Panc1 (cell line): ENCODE data around the gene CABCOCO1. TPM values are rescaled to one million over a fixed set of nuclear protein-coding genes. Genes with fewer than 3 reads are reported as not detected.
"Not testable (repeated sequence)": the region's sequence is repeated elsewhere in the genome, so short reads cannot be mapped to it uniquely, and the experiment has no call there.

Source experiments
- ATAC-seq: fragments of 200-7000 bp; cut with Tn5 transposase; 2 replicates; pipeline ENCODE4 v1.9.1; 2020; ENCODE audit warnings: mild to moderate bottlenecking, moderate library complexity
- BruUV-seq: library from RNA; stranded (reverse); fragments of 400-500 nt; replicated peaks from 2 replicates; lab custom pipeline; 2021; lab: Mats Ljungman, UMichigan
- CTCF ChIA-PET: fragments of 300-600 bp; sonication (Branson Sonifier 250); formaldehyde crosslinking; loops from one replicate; lab custom pipeline; 2022; ENCODE audit warnings: antibody characterized with exemption; lab: Charles Lee
- POLR2A ChIA-PET: fragments of 300-600 bp; sonication (Branson Sonifier 250); formaldehyde crosslinking; loops from one replicate; lab custom pipeline; 2022; ENCODE audit warnings: antibody characterized with exemption; lab: Charles Lee
- DNase-seq: peaks from one replicate; pipeline ENCODE4 v3.0.0-alpha.2; 2010; ENCODE audit warnings: low read depth, low spot score
- H3K27ac ChIP-seq: 2 replicates; pipeline ENCODE4 v1.5.1; 2011; ENCODE audit warnings: mild to moderate bottlenecking, low read length, inconsistent platforms
- H3K27me3 ChIP-seq: fragments of 200-500 bp; sonication (Bioruptor generic); 2 replicates; pipeline ENCODE4 v1.6.0; 2014; ENCODE audit warnings: low read length, inconsistent platforms; ENCODE audit not compliant: control insufficient read depth, insufficient read depth
- H3K36me3 ChIP-seq: fragments of 200-500 bp; sonication (Bioruptor generic); 2 replicates; pipeline ENCODE4 v1.5.1; 2014; ENCODE audit warnings: inconsistent platforms, mild to moderate bottlenecking, low read length, moderate library complexity; ENCODE audit not compliant: control insufficient read depth, insufficient read depth
- H3K4me1 ChIP-seq: 2 replicates; pipeline ENCODE4 v1.5.1; 2011; ENCODE audit warnings: inconsistent platforms, mild to moderate bottlenecking, low read length, moderate library complexity; ENCODE audit not compliant: control insufficient read depth, insufficient read depth
- H3K4me3 ChIP-seq, 2 experiments: 2 replicates each; pipeline ENCODE4 v1.5.1; 2011 to 2012; ENCODE audit warnings: low read depth in 2 of 2, low read length in 2 of 2, mild to moderate bottlenecking in 2 of 2, inconsistent platforms in 1 of 2, moderate library complexity in 1 of 2
- H3K9me3 ChIP-seq: fragments of 200-500 bp; sonication (Bioruptor generic); 2 replicates; pipeline ENCODE4 v1.5.1; 2014; ENCODE audit warnings: low read depth, mild to moderate bottlenecking, inconsistent platforms, low read length, moderate library complexity; ENCODE audit not compliant: control insufficient read depth, insufficient read depth
- POLR2AphosphoS5 ChIP-seq: IDR thresholded peaks from 2 replicates; pipeline ENCODE4 v1.6.1; 2012; ENCODE audit warnings: mild to moderate bottlenecking, low read depth, low read length, moderate library complexity
- SIN3A ChIP-seq: IDR thresholded peaks from 2 replicates; pipeline ENCODE4 v1.6.1; 2012; ENCODE audit warnings: low read depth, mild to moderate bottlenecking, low read length, moderate library complexity, borderline replicate concordance; ENCODE audit not compliant: insufficient read depth
- TCF7L2 ChIP-seq: IDR thresholded peaks from 2 replicates; pipeline ENCODE4 v1.6.1; 2011; ENCODE audit warnings: mild to moderate bottlenecking, low read depth, low read length, inconsistent platforms
- in situ Hi-C: cut with HindIII; loops from 2 replicates; pipeline ENCODE4 v1.10.0; 2016; ENCODE audit warnings: low sequenced_read_pairs, low pct_unique_long_range_greater_than_20kb
- intact Hi-C: fragments of 100-400 bp; cut with micrococcal nuclease; formaldehyde crosslinking; loops from one replicate; pipeline ENCODE4 v1.10.0; 2022; ENCODE audit not compliant: unreplicated experiment
- total RNA-seq: library from RNA; stranded (reverse); gene quantifications from one replicate; pipeline ENCODE4 v1.2.1, GENCODE V29; 2021; ENCODE audit not compliant: unreplicated experiment
- TF ChIP-seq, protein P1 (sequence below): fragments of 450-650 bp; IDR thresholded peaks from 2 replicates; pipeline ENCODE4 v1.5.1; 2017; ENCODE audit warnings: mild to moderate bottlenecking
- TF ChIP-seq, protein P2 (sequence below), 2 experiments: IDR thresholded peaks; 2 replicates each; pipeline ENCODE4 v1.6.1; 2011 to 2012; ENCODE audit warnings: low read depth in 2 of 2, control low read depth in 1 of 2, low read length in 1 of 2, mild to moderate bottlenecking in 1 of 2, moderate library complexity in 1 of 2; ENCODE audit not compliant: insufficient read depth in 1 of 2

The CABCOCO1 gene
- total RNA-seq, 1 experiment from 2014 or later = 4.0 TPM

DNA sequence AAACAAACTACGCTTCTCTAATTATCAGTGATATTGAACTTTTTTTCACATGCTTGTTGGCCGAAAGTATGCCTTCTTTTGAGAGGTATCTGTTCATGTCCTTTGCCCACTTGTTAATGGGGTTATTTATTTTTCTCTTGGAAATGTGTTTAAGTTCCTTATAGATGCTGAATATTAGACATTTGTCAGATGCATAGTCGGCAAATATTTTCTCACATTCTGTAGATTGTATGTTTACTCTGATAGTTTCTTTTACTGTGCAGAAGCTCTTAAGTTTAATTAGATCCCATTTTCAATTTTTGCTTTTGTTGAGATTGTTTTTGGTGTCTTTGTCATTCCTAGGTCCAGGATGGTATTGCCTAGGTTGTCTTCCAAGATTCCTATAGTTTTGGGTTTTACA is 73.2 kb downstream of the CABCOCO1 start:
- Histone ChIP-seq H3K4me3 (no peak overlapping the region), H3K4me1 (no peaks in the 10 kb centered on the region), H3K9me3 (no peaks in the 10 kb centered on the region), H3K36me3 (no peaks in the 10 kb centered on the region), H3K27ac (peak overlapping the region; percentile 74; the same call in 1 of the 2 replicates), H3K27me3 (no peaks in the 10 kb centered on the region)
- TF ChIP-seq, protein P1, sequence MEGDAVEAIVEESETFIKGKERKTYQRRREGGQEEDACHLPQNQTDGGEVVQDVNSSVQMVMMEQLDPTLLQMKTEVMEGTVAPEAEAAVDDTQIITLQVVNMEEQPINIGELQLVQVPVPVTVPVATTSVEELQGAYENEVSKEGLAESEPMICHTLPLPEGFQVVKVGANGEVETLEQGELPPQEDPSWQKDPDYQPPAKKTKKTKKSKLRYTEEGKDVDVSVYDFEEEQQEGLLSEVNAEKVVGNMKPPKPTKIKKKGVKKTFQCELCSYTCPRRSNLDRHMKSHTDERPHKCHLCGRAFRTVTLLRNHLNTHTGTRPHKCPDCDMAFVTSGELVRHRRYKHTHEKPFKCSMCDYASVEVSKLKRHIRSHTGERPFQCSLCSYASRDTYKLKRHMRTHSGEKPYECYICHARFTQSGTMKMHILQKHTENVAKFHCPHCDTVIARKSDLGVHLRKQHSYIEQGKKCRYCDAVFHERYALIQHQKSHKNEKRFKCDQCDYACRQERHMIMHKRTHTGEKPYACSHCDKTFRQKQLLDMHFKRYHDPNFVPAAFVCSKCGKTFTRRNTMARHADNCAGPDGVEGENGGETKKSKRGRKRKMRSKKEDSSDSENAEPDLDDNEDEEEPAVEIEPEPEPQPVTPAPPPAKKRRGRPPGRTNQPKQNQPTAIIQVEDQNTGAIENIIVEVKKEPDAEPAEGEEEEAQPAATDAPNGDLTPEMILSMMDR = no peak
- TF ChIP-seq SIN3A (no peak), TCF7L2 (no peak), POLR2AphosphoS5 (no peak)
- TF ChIP-seq, protein P2, sequence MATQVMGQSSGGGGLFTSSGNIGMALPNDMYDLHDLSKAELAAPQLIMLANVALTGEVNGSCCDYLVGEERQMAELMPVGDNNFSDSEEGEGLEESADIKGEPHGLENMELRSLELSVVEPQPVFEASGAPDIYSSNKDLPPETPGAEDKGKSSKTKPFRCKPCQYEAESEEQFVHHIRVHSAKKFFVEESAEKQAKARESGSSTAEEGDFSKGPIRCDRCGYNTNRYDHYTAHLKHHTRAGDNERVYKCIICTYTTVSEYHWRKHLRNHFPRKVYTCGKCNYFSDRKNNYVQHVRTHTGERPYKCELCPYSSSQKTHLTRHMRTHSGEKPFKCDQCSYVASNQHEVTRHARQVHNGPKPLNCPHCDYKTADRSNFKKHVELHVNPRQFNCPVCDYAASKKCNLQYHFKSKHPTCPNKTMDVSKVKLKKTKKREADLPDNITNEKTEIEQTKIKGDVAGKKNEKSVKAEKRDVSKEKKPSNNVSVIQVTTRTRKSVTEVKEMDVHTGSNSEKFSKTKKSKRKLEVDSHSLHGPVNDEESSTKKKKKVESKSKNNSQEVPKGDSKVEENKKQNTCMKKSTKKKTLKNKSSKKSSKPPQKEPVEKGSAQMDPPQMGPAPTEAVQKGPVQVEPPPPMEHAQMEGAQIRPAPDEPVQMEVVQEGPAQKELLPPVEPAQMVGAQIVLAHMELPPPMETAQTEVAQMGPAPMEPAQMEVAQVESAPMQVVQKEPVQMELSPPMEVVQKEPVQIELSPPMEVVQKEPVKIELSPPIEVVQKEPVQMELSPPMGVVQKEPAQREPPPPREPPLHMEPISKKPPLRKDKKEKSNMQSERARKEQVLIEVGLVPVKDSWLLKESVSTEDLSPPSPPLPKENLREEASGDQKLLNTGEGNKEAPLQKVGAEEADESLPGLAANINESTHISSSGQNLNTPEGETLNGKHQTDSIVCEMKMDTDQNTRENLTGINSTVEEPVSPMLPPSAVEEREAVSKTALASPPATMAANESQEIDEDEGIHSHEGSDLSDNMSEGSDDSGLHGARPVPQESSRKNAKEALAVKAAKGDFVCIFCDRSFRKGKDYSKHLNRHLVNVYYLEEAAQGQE (IDR thresholded peaks at IDR 0.05; ENCODE audit: insufficient read depth in 1 of 2, low read depth in 2 of 2, low read length in 1 of 2) = no peak
- intact Hi-C loops (loop anchor here (10.0 kb wide), 1 partner anchor 451 kb away; no protein-coding TSS in a partner anchor), in situ Hi-C loops (no loop called here)
- ATAC-seq (no peak), DNase-seq (no peak)
- BruUV-seq = no TSS peak
- POLR2A ChIA-PET = no interaction called here
- CTCF ChIA-PET = no interaction called here

DNA sequence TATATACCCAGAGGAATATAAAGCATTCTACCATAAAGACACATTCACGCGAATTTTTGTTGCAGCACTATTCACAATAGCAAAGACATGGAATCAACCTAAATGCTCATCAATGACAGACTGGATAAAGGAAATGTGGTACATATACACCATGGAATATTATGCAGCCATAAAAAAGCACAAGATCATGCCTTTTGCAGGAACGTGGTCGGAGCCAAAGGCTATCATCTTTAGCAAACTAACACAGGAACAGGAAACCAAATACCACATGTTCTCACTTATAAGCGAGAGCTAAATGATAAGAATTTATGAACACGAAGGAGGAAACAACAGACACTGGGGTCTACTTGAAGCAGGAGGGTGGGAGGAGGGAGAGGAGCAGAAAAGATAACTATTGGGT is 74.7 kb downstream of the CABCOCO1 start:
- CTCF ChIA-PET = not testable (repeated sequence)
- POLR2A ChIA-PET = interaction anchor here (0.6 kb wide), 1 partner anchor 102 kb away, joined by 4 read pairs; no protein-coding TSS in a partner anchor

DNA sequence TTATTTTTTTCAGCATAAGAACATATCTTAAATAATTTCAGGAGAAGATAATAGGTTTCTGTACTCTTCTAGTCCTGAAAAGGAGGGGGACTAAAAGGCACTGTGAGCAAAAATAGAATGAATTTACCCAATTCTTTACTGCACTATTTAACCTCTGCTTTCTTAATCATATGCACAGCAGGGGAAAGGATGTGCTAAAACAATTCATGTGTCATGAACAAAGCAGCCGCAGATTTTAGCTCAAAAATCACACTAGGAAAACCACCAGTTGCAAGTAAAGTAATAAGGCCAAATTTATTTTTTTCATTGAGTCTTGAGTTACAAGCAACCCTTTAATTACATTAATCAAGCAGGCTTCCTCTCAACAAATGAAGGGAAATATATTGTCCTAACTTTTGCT is 80.1 kb downstream of the CABCOCO1 start:
- no peaks in the 10 kb centered on the region for H3K9me3 ChIP-seq
- intact Hi-C loops = no loop called here
- no peak for ATAC-seq
- no peak for DNase-seq
- ChIA-PET CTCF (no interaction called here), POLR2A (no interaction called here)
- TF ChIP-seq, protein P2 (IDR thresholded peaks at IDR 0.05; ENCODE audit: insufficient read depth in 1 of 2, low read depth in 2 of 2, low read length in 1 of 2) = no peak
- TF ChIP-seq SIN3A (no peak), TCF7L2 (no peak), POLR2AphosphoS5 (no peak)
- TF ChIP-seq, protein P1 = no peak
- H3K27me3 ChIP-seq = no peaks in the 10 kb centered on the region
- no TSS peak for BruUV-seq
- no peaks in the 10 kb centered on the region for H3K4me1 ChIP-seq
- peak overlapping the region; percentile 56; the same call in 1 of the 2 replicates for H3K27ac ChIP-seq
- no peak overlapping the region for H3K4me3 ChIP-seq
- no peaks in the 10 kb centered on the region for H3K36me3 ChIP-seq
- in situ Hi-C loops = no loop called here

More for the DNA sequence above, 74.7 kb downstream of the CABCOCO1 start:
- H3K36me3 ChIP-seq, H3K4me1 ChIP-seq, H3K27ac ChIP-seq, ATAC-seq, H3K27me3 ChIP-seq, H3K9me3 ChIP-seq, H3K4me3 ChIP-seq, BruUV-seq, in situ Hi-C loops, DNase-seq: not testable (repeated sequence)
- intact Hi-C loops = loop anchor here (10.0 kb wide), 1 partner anchor 453 kb away; no protein-coding TSS in a partner anchor
